SU-DHL-6 (cell line): Measurements from ENCODE around the gene CALML3.

Experiments used
- H2AFZ ChIP-seq: fragments of 200-600 bp; sonication (generic); 2 replicates; pipeline ENCODE4 v1.6.1; 2014; ENCODE audit warnings: low read depth, mild to moderate bottlenecking, moderate library complexity, mixed read lengths, antibody characterized with exemption, low read length; ENCODE audit not compliant: severe bottlenecking
- H3F3A ChIP-seq: fragments of 200-600 bp; shearing (Covaris generic); 2 replicates; pipeline ENCODE4 v1.6.0; 2016; ENCODE audit warnings: antibody characterized with exemption, mild to moderate bottlenecking; ENCODE audit not compliant: insufficient read depth
- H3K27ac ChIP-seq: fragments of 200-600 bp; sonication (generic); 2 replicates; pipeline ENCODE4 v1.5.1; 2016; ENCODE audit warnings: low read depth, mild to moderate bottlenecking, low read length, moderate library complexity, mixed read lengths
- H3K27me3 ChIP-seq: fragments of 200-600 bp; sonication (generic), shearing (Covaris generic); 2 replicates; pipeline ENCODE4 v1.6.0; 2014; ENCODE audit warnings: mild to moderate bottlenecking, low read length
- H3K36me3 ChIP-seq: fragments of 200-600 bp; sonication (generic); 2 replicates; pipeline ENCODE4 v1.6.1; 2014; ENCODE audit warnings: mild to moderate bottlenecking, low read length, mixed read lengths
- H3K4me2 ChIP-seq: fragments of 300-600, 200-600 bp; shearing (Covaris generic), sonication (generic); 2 replicates; pipeline ENCODE4 v1.6.0; 2014; ENCODE audit warnings: low read length, low read depth, mild to moderate bottlenecking; ENCODE audit not compliant: poor library complexity, severe bottlenecking
- H3K4me3 ChIP-seq: fragments of 200-600 bp; sonication (generic); 2 replicates; pipeline ENCODE4 v1.5.1; 2014; ENCODE audit warnings: antibody characterized with exemption, low read length, mild to moderate bottlenecking, mixed read lengths; ENCODE audit not compliant: insufficient read depth, poor library complexity, severe bottlenecking
- H3K79me2 ChIP-seq: fragments of 200-600 bp; sonication (generic); 2 replicates; pipeline ENCODE4 v1.6.1; 2014; ENCODE audit warnings: mild to moderate bottlenecking, low read length, moderate library complexity; ENCODE audit not compliant: insufficient read depth
- H3K9ac ChIP-seq: fragments of 200-600 bp; sonication (generic); 2 replicates; pipeline ENCODE4 v1.7.0; 2014; ENCODE audit warnings: mild to moderate bottlenecking, low read length
- H3K9me2 ChIP-seq: fragments of 200-600 bp; sonication (generic); replicated peaks from 2 replicates; pipeline ENCODE4 v1.6.1; 2014; ENCODE audit warnings: low read length; ENCODE audit not compliant: insufficient read depth
- H3K9me3 ChIP-seq: fragments of 200-600 bp; sonication (generic); 2 replicates; pipeline ENCODE4 v1.6.1; 2014; ENCODE audit warnings: low read length, mixed read lengths; ENCODE audit not compliant: insufficient read depth
- H4K20me1 ChIP-seq: fragments of 200-600 bp; sonication (generic); 2 replicates; pipeline ENCODE4 v1.6.1; 2014; ENCODE audit warnings: low read depth, mild to moderate bottlenecking, antibody characterized with exemption, low read length, moderate library complexity, mixed read lengths
- CTCF ChIP-seq: fragments of 200-600 bp; sonication (generic); IDR thresholded peaks from one replicate; pipeline ENCODE4 v1.5.1; 2017; ENCODE audit warnings: antibody characterized with exemption, mild to moderate bottlenecking, low read length, moderate library complexity; ENCODE audit not compliant: insufficient read depth, poor library complexity, severe bottlenecking
- EZH2phosphoT487 ChIP-seq: fragments of 200-600 bp; sonication (generic), shearing (Covaris generic); conservative IDR thresholded peaks from 2 replicates; pipeline ENCODE4 v1.6.1; 2018; ENCODE audit warnings: mild to moderate bottlenecking, antibody characterized with exemption, low read length, moderate library complexity, mixed read lengths

Gene CALML3

GRCh38 chr10:5480162-5480941 is 44.4 kb upstream of the CALML3 start:
- H3K79me2 ChIP-seq: no peaks in the 10 kb centered on the region

GRCh38 chr10:5481121-5481520 is 43.6 kb upstream of the CALML3 start:
- Histone ChIP-seq H3K79me2 (no peaks in the 10 kb centered on the region), H2AFZ (no peak overlapping the region), H3K4me2 (no peak overlapping the region), H3F3A (no peaks in the 10 kb centered on the region), H4K20me1 (no peaks in the 10 kb centered on the region), H3K4me3 (no peak overlapping the region), H3K36me3 (no peaks in the 10 kb centered on the region), H3K27ac (no peak overlapping the region), H3K9me3 (no peaks in the 10 kb centered on the region), H3K9me2 (no peaks in the 10 kb centered on the region), H3K27me3 (no peaks in the 10 kb centered on the region), H3K9ac (no peak overlapping the region)
- TF ChIP-seq EZH2phosphoT487 (no peak), CTCF (no peak)

More at GRCh38 chr10:5480162-5480941, 44.4 kb upstream of the CALML3 start:
- H3K9ac ChIP-seq: no peak overlapping the region
- no peak overlapping the region for H3K27ac ChIP-seq
- no peaks in the 10 kb centered on the region for H3K9me2 ChIP-seq
- no peaks in the 10 kb centered on the region for H3K36me3 ChIP-seq
- H3K4me2 ChIP-seq: no peak overlapping the region
- no peak overlapping the region for H2AFZ ChIP-seq
- no peaks in the 10 kb centered on the region for H3F3A ChIP-seq
- no peak overlapping the region for H3K4me3 ChIP-seq
- TF ChIP-seq CTCF (no peak), EZH2phosphoT487 (no peak)
- no peaks in the 10 kb centered on the region for H3K27me3 ChIP-seq
- no peaks in the 10 kb centered on the region for H4K20me1 ChIP-seq
- no peaks in the 10 kb centered on the region for H3K9me3 ChIP-seq

DNA sequence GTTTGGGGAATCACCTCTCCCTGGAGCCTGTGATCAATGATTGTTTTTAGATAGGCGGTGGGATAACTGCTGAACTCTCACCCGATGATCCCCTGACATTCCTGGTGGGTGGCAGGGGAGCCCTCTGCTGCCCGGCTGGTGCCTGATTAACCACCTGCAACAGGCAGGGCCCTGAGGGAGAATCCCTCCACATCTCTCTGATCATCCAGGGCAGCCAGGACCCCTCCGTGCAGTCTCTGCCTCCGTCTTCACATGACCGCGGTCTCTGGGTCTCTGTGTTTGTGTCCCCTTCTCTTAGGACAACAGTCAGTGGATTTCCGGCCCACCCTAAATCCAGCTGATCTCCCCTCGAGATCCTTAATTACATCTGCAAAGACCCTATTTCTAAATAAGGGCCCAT is 42.7 kb upstream of the CALML3 start:
- H3K4me3 ChIP-seq: no peak overlapping the region
- no peaks in the 10 kb centered on the region for H3K79me2 ChIP-seq
- H3F3A ChIP-seq: no peaks in the 10 kb centered on the region
- H3K9ac ChIP-seq: no peak overlapping the region
- no peaks in the 10 kb centered on the region for H4K20me1 ChIP-seq
- H3K4me2 ChIP-seq: no peak overlapping the region
- no peak overlapping the region for H3K27ac ChIP-seq
- no peaks in the 10 kb centered on the region for H3K36me3 ChIP-seq
- H3K9me2 ChIP-seq: no peaks in the 10 kb centered on the region
- H3K27me3 ChIP-seq: no peaks in the 10 kb centered on the region
- H3K9me3 ChIP-seq: no peaks in the 10 kb centered on the region
- TF ChIP-seq EZH2phosphoT487 (no peak), CTCF (no peak)
- no peak overlapping the region for H2AFZ ChIP-seq
